WERI-Rb-1 (cell line): ENCODE data around the gene NR2F1.

Source experiments
- DNase-seq: peaks from one replicate; pipeline ENCODE4 v3.0.0-alpha.2; 2020
- H3K27ac ChIP-seq: fragments of 250-450 bp; sonication (Bioruptor Pico); 2 replicates; pipeline ENCODE4 v1.5.1; 2020; ENCODE audit warnings: mild to moderate bottlenecking, moderate library complexity
- H3K27me3 ChIP-seq: fragments of 250-450 bp; sonication (Bioruptor Pico); 2 replicates; pipeline ENCODE4 v1.5.1; 2021; ENCODE audit warnings: mild to moderate bottlenecking, low read depth, moderate library complexity; ENCODE audit not compliant: insufficient read depth, severe bottlenecking
- H3K36me3 ChIP-seq: fragments of 250-450 bp; sonication (Bioruptor Pico); 2 replicates; pipeline ENCODE4 v1.5.1; 2020; ENCODE audit warnings: mild to moderate bottlenecking, moderate library complexity
- H3K4me3 ChIP-seq: 2 replicates; pipeline ENCODE4 v1.5.1; 2011; ENCODE audit warnings: low read depth, mild to moderate bottlenecking, control low read depth, low read length
- H3K9me3 ChIP-seq: fragments of 250-450 bp; sonication (Bioruptor Pico); 2 replicates; pipeline ENCODE4 v1.5.1; 2021; ENCODE audit warnings: mild to moderate bottlenecking, moderate library complexity; ENCODE audit not compliant: severe bottlenecking
- CTCF ChIP-seq: IDR thresholded peaks from 2 replicates; pipeline ENCODE4 v1.5.1; 2011; ENCODE audit warnings: low read depth, mild to moderate bottlenecking, control low read depth, inconsistent platforms, low read length

NR2F1 gene

GRCh38 chr5:93599001-93599379, 16.0 kb downstream of the NR2F1 start:
- no peak overlapping the region for H3K27ac ChIP-seq
- no peak overlapping the region for H3K4me3 ChIP-seq
- H3K27me3 ChIP-seq = no peaks in the 10 kb centered on the region
- no peak for TF ChIP-seq CTCF
- no peaks in the 10 kb centered on the region for H3K9me3 ChIP-seq
- no peaks in the 10 kb centered on the region for H3K36me3 ChIP-seq
- DNase-seq = no peak

- no peak for TF ChIP-seq CTCF
- Histone ChIP-seq H3K27me3 (no peaks in the 10 kb centered on the region), H3K27ac (no peak overlapping the region), H3K9me3 (no peaks in the 10 kb centered on the region), H3K36me3 (no peaks in the 10 kb centered on the region), H3K4me3 (no peak overlapping the region)
- no peak for DNase-seq
Observed at GRCh38 chr5:93599399-93600120, 16.5 kb downstream of the NR2F1 start.

DNA sequence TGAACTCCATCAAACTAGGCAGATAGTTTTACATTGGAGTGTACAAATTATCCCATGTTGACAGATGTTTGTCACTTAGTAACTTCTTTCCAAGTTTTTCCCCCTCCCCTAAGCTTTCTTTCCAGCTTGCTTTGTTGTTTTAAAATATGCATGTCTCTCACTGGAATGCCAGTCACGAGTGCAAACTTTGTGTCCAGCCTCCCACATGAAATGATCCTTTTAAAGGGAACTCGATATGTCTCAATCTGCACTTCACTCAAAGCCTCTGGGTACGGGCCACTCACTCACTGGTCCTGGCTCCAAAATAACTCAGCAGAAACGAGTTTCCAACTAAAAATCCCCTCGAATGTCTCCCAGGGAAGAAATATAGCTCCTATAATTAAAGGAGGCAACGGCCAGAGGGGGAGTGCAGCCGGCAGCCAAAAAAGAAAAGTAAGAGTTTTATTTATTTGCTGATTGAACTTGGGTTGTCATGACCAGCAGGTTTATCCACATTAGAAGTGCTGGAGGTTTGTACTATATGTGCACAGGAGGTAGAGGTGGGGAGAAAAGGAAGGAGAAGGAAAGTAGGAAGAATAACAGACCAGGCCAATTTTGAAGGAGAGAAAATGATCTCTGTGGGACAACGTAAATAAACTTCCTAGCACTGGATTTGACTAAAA, 17.5 kb downstream of the NR2F1 start:
- no peak for TF ChIP-seq CTCF
- H3K27ac ChIP-seq = peak overlapping the region; percentile 15; the same call in 1 of the 2 replicates
- H3K9me3 ChIP-seq = no peaks in the 10 kb centered on the region
- H3K27me3 ChIP-seq = no peaks in the 10 kb centered on the region
- no peaks in the 10 kb centered on the region for H3K36me3 ChIP-seq
- DNase-seq = no peak
- no peak overlapping the region for H3K4me3 ChIP-seq

DNA sequence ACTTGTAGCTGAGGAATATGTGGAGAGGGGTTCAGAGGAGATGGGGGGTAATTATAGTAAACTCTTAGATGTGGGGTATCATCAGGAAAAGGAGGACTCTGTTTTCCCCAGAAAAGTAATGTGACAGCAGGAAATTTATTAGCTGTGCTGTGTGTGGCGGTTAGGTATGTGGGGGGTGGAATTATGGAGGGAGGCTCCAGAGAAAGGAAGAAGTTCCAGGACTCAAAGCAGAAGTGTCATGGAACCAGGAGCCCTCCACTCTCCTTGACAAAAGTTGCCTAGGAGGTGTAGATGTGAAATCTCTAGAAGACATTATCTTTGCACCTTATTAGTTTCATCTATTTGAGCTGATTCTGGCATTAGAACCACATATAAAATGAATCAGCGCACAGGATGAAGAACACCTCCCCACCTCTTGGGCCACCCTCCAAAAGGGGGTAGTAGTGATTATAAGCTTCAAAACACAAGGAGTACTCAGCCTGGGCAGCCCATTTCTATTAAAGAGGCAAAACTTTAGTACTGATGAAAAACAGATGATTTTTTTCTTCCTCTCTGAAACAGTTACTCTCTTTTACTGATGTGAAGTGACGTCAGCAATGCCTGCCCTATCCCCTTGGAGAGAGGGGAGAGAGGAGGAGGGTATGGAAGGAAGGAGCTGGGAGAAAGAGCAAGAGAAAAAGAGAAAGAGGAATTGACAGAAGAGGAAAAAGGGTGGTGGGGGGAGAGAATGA, 18.2 kb downstream of the NR2F1 start:
- H3K9me3 ChIP-seq = no peaks in the 10 kb centered on the region
- H3K4me3 ChIP-seq = peak overlapping the region; percentile 54
- TF ChIP-seq CTCF = no peak
- peak overlapping the region; percentile 80 for H3K27ac ChIP-seq
- H3K36me3 ChIP-seq = no peaks in the 10 kb centered on the region
- no peaks in the 10 kb centered on the region for H3K27me3 ChIP-seq
- DNase-seq = no peak

GRCh38 chr5:93601802-93602155, 18.8 kb downstream of the NR2F1 start:
- Histone ChIP-seq H3K27ac (peak overlapping the region; percentile 80), H3K36me3 (no peaks in the 10 kb centered on the region), H3K27me3 (no peaks in the 10 kb centered on the region), H3K9me3 (no peaks in the 10 kb centered on the region), H3K4me3 (peak overlapping the region; percentile 54)
- TF ChIP-seq CTCF = no peak
- peak; percentile 79 for DNase-seq
